HG02885 (cell line): Measurements from ENCODE around the gene KCTD20.
"Not testable (repeated sequence)": the region's sequence is repeated elsewhere in the genome, so short reads cannot be mapped to it uniquely, and the experiment has no call there.

Source experiments
- ATAC-seq: cut with Tn5 transposase; IDR thresholded peaks from one replicate; pipeline ENCODE4 v1.9.1; 2021; ENCODE audit warnings: mild to moderate bottlenecking; ENCODE audit not compliant: unreplicated experiment, poor library complexity

The KCTD20 gene

GRCh38 chr6:36443471-36444428, 950 bp downstream of the KCTD20 start:
- ATAC-seq: no peak

GRCh38 chr6:36444470-36444869, 1.7 kb downstream of the KCTD20 start:
- ATAC-seq: no peak

- ATAC-seq: no peak
These were observed 2.8 kb downstream of the KCTD20 start for GRCh38 chr6:36445621-36446020.

GRCh38 chr6:36449173-36449572, 6.4 kb downstream of the KCTD20 start:
- not testable (repeated sequence) for ATAC-seq

- ATAC-seq: not testable (repeated sequence)
These were observed 10.1 kb downstream of the KCTD20 start for GRCh38 chr6:36452897-36453296.

- no peak for ATAC-seq
These were observed 12.8 kb downstream of the KCTD20 start for GRCh38 chr6:36455486-36456027.

GRCh38 chr6:36459501-36459900, 16.7 kb downstream of the KCTD20 start:
- no peak for ATAC-seq

GRCh38 chr6:36460916-36461315, 18.1 kb downstream of the KCTD20 start:
- no peak for ATAC-seq

- ATAC-seq: no peak
These were observed 18.8 kb downstream of the KCTD20 start for GRCh38 chr6:36461646-36462045.

- ATAC-seq: no peak
These were observed 20.9 kb downstream of the KCTD20 start for GRCh38 chr6:36463676-36464075.

GRCh38 chr6:36464233-36464632, 21.4 kb downstream of the KCTD20 start:
- ATAC-seq: no peak

- ATAC-seq: no peak
These were observed 24.8 kb downstream of the KCTD20 start for GRCh38 chr6:36467625-36468024.

- ATAC-seq: no peak
These were observed 26.4 kb downstream of the KCTD20 start for GRCh38 chr6:36469148-36469661.

- ATAC-seq: no peak
These were observed 27.1 kb downstream of the KCTD20 start for GRCh38 chr6:36469946-36470345.

- ATAC-seq: no peak
These were observed 35.3 kb downstream of the KCTD20 start for GRCh38 chr6:36478051-36478526.

- ATAC-seq: no peak
These were observed 36.5 kb downstream of the KCTD20 start for GRCh38 chr6:36479256-36479655.

GRCh38 chr6:36483326-36483725, 40.5 kb downstream of the KCTD20 start:
- ATAC-seq: not testable (repeated sequence)

- no peak for ATAC-seq
These were observed 41.9 kb downstream of the KCTD20 start for GRCh38 chr6:36484736-36485135.

GRCh38 chr6:36487698-36488097, 44.9 kb downstream of the KCTD20 start:
- ATAC-seq: no peak

- no peak for ATAC-seq
These were observed 45.4 kb downstream of the KCTD20 start for GRCh38 chr6:36488221-36488620.

GRCh38 chr6:36489426-36489825, 46.6 kb downstream of the KCTD20 start:
- ATAC-seq: no peak
